ENCODE results near the gene DMRTB1. TPM values are rescaled to one million over a fixed set of nuclear protein-coding genes. Genes with fewer than 3 reads are reported as not detected.

The DMRTB1 gene
- total and polyA plus RNA-seq, 2 donors (not counting 1 experiment from before 2014, with no cell fraction given) = not detected

GRCh38 chr1:53442299-53442698, 16.9 kb upstream of the DMRTB1 start:
- no peak for TF ChIP-seq EZH2 (IDR thresholded peaks at IDR 0.05; ENCODE audit: low read length, missing control alignments)
- no peak for TF ChIP-seq CTCF (conservative IDR thresholded peaks at IDR 0.05 in 1 of 2, IDR thresholded peaks at IDR 0.05 in 1 of 2; ENCODE audit: low read depth in 1 of 2, low read length in 2 of 2)
- H3K4me1 ChIP-seq (ENCODE audit: control insufficient read depth, extremely low read depth, insufficient read depth, low read length) = no peaks in the 10 kb centered on the region
- no peaks in the 10 kb centered on the region for H4K20me1 ChIP-seq (ENCODE audit: control insufficient read depth, extremely low read depth, insufficient read depth, low read length)
- no peak overlapping the region for H3K27ac ChIP-seq (ENCODE audit: insufficient read depth, low read length)
- no peak overlapping the region for H3K4me2 ChIP-seq (ENCODE audit: extremely low read depth, insufficient read depth, low read length)
- H3K9ac ChIP-seq (ENCODE audit: insufficient read depth, low read length) = no peak overlapping the region
- no peaks in the 10 kb centered on the region for H3K9me3 ChIP-seq (ENCODE audit: control insufficient read depth, insufficient read depth, low read depth, low read length)
- no peak overlapping the region for H3K4me3 ChIP-seq (replicated peaks in 1 of 4; ENCODE audit: control extremely low read depth in 1 of 4, insufficient read depth in 1 of 4, low read depth in 3 of 4, low read length in 4 of 4)
- H2AFZ ChIP-seq (ENCODE audit: low read length) = no peak overlapping the region
- H3K27me3 ChIP-seq (ENCODE audit: control insufficient read depth, insufficient read depth, low read length) = no peaks in the 10 kb centered on the region
- H3K36me3 ChIP-seq (ENCODE audit: control insufficient read depth, insufficient read depth, low read length) = no peaks in the 10 kb centered on the region
- peak; percentile 49 to 54 for DNase-seq (ENCODE audit: low read depth in 2 of 2)
- no peaks in the 10 kb centered on the region for H3K79me2 ChIP-seq (ENCODE audit: control insufficient read depth, insufficient read depth, low read length)

- Histone ChIP-seq H3K4me2 (ENCODE audit: extremely low read depth, insufficient read depth, low read length) (no peak overlapping the region), H3K4me1 (ENCODE audit: control insufficient read depth, extremely low read depth, insufficient read depth, low read length) (peaks cover 14% of the 10 kb centered on the region), H3K9ac (ENCODE audit: insufficient read depth, low read length) (no peak overlapping the region), H3K27ac (ENCODE audit: insufficient read depth, low read length) (no peak overlapping the region), H3K27me3 (ENCODE audit: control insufficient read depth, insufficient read depth, low read length) (no peaks in the 10 kb centered on the region), H4K20me1 (ENCODE audit: control insufficient read depth, extremely low read depth, insufficient read depth, low read length) (no peaks in the 10 kb centered on the region), H3K36me3 (ENCODE audit: control insufficient read depth, insufficient read depth, low read length) (no peaks in the 10 kb centered on the region), H3K4me3 (replicated peaks in 1 of 4; ENCODE audit: control extremely low read depth in 1 of 4, insufficient read depth in 1 of 4, low read depth in 3 of 4, low read length in 4 of 4) (no peak overlapping the region), H3K9me3 (ENCODE audit: control insufficient read depth, insufficient read depth, low read depth, low read length) (no peaks in the 10 kb centered on the region), H3K79me2 (ENCODE audit: control insufficient read depth, insufficient read depth, low read length) (no peaks in the 10 kb centered on the region), H2AFZ (ENCODE audit: low read length) (no peak overlapping the region)
- DNase-seq (ENCODE audit: low read depth in 2 of 2) = peak in 1 of 2 donors; percentile 15
- TF ChIP-seq CTCF (conservative IDR thresholded peaks at IDR 0.05 in 1 of 2, IDR thresholded peaks at IDR 0.05 in 1 of 2; ENCODE audit: low read depth in 1 of 2, low read length in 2 of 2) = no peak
- TF ChIP-seq EZH2 (IDR thresholded peaks at IDR 0.05; ENCODE audit: low read length, missing control alignments) = no peak
These were observed 13.1 kb upstream of the DMRTB1 start for GRCh38 chr1:53446051-53446450.

- Histone ChIP-seq H3K9ac (ENCODE audit: insufficient read depth, low read length) (no peak overlapping the region), H2AFZ (ENCODE audit: low read length) (no peak overlapping the region), H3K79me2 (ENCODE audit: control insufficient read depth, insufficient read depth, low read length) (no peaks in the 10 kb centered on the region), H3K4me2 (ENCODE audit: extremely low read depth, insufficient read depth, low read length) (no peak overlapping the region), H3K27ac (ENCODE audit: insufficient read depth, low read length) (no peak overlapping the region), H3K4me1 (ENCODE audit: control insufficient read depth, extremely low read depth, insufficient read depth, low read length) (peaks cover 14% of the 10 kb centered on the region), H3K36me3 (ENCODE audit: control insufficient read depth, insufficient read depth, low read length) (no peaks in the 10 kb centered on the region), H3K9me3 (ENCODE audit: control insufficient read depth, insufficient read depth, low read depth, low read length) (no peaks in the 10 kb centered on the region), H3K4me3 (replicated peaks in 1 of 4; ENCODE audit: control extremely low read depth in 1 of 4, insufficient read depth in 1 of 4, low read depth in 3 of 4, low read length in 4 of 4) (no peak overlapping the region), H3K27me3 (ENCODE audit: control insufficient read depth, insufficient read depth, low read length) (no peaks in the 10 kb centered on the region), H4K20me1 (ENCODE audit: control insufficient read depth, extremely low read depth, insufficient read depth, low read length) (no peaks in the 10 kb centered on the region)
- DNase-seq (ENCODE audit: low read depth in 2 of 2) = no peak
- TF ChIP-seq CTCF (conservative IDR thresholded peaks at IDR 0.05 in 1 of 2, IDR thresholded peaks at IDR 0.05 in 1 of 2; ENCODE audit: low read depth in 1 of 2, low read length in 2 of 2) (no peak), EZH2 (IDR thresholded peaks at IDR 0.05; ENCODE audit: low read length, missing control alignments) (no peak)
These were observed 11.8 kb upstream of the DMRTB1 start for GRCh38 chr1:53447413-53447812.
